Neural progenitor cell (in vitro differentiated cells): ENCODE results near the gene PRR12. TPM values are rescaled to one million over a fixed set of nuclear protein-coding genes. Genes with fewer than 3 reads are reported as not detected.

ENCODE experiments used
- DNase-seq: peaks from one replicate; pipeline ENCODE4 v3.0.0-alpha.2; 2016; ENCODE audit warnings: low spot score
- H2AFZ ChIP-seq: fragments of 200-600 bp; sonication (generic); replicated peaks from 2 replicates; pipeline ENCODE4 v1.6.1; 2016; ENCODE audit warnings: antibody characterized with exemption
- H3F3A ChIP-seq: fragments of 200-600 bp; sonication (generic); 2 replicates; pipeline ENCODE4 v1.6.1; 2016; ENCODE audit warnings: antibody characterized with exemption, low read depth
- H3K27ac ChIP-seq: fragments of 200-600 bp; sonication (generic); 2 replicates; pipeline ENCODE4 v1.5.1; 2016; ENCODE audit warnings: mild to moderate bottlenecking
- H3K27me3 ChIP-seq: fragments of 200-600 bp; sonication (generic); 2 replicates; pipeline ENCODE4 v1.6.1; 2016; ENCODE audit warnings: mild to moderate bottlenecking, moderate library complexity
- H3K36me3 ChIP-seq: fragments of 200-600 bp; sonication (generic); 2 replicates; pipeline ENCODE4 v1.5.1; 2016
- H3K4me1 ChIP-seq: fragments of 200-600 bp; sonication (generic); 2 replicates; pipeline ENCODE4 v1.6.1; 2016; ENCODE audit warnings: mixed run types
- H3K4me2 ChIP-seq: fragments of 200-600 bp; sonication (generic); 2 replicates; pipeline ENCODE4 v1.6.1; 2016
- H3K4me3 ChIP-seq: fragments of 200-600 bp; sonication (generic); 2 replicates; pipeline ENCODE4 v1.5.1; 2016
- H3K79me2 ChIP-seq: fragments of 200-600 bp; sonication (generic); 2 replicates; pipeline ENCODE4 v1.6.1; 2016; ENCODE audit warnings: low read depth
- H3K9ac ChIP-seq: fragments of 200-600 bp; sonication (generic); 2 replicates; pipeline ENCODE4 v1.6.1; 2016
- H3K9me3 ChIP-seq: fragments of 200-600 bp; sonication (generic); 2 replicates; pipeline ENCODE4 v1.5.1; 2016; ENCODE audit warnings: low read depth
- H4K20me1 ChIP-seq: fragments of 200-600 bp; sonication (generic); 2 replicates; pipeline ENCODE4 v1.6.1; 2016; ENCODE audit warnings: low read depth
- H3K27ac Mint-ChIP-seq: 3 replicates; pipeline ENCODE4 v1.8.0; 2021; ENCODE audit warnings: mixed read lengths
- H3K27me3 Mint-ChIP-seq: 2 replicates; pipeline ENCODE4 v1.8.0; 2022; ENCODE audit warnings: low read depth, mild to moderate bottlenecking, inconsistent platforms, moderate library complexity, mixed read lengths; ENCODE audit not compliant: insufficient read depth
- H3K36me3 Mint-ChIP-seq: 3 replicates; pipeline ENCODE4 v1.8.0; 2021; ENCODE audit warnings: mixed read lengths
- H3K4me1 Mint-ChIP-seq: 3 replicates; pipeline ENCODE4 v1.8.0; 2021; ENCODE audit warnings: mixed read lengths
- H3K4me3 Mint-ChIP-seq: 3 replicates; pipeline ENCODE4 v1.8.0; 2021; ENCODE audit warnings: mild to moderate bottlenecking, moderate library complexity, mixed read lengths
- H3K9me3 Mint-ChIP-seq: 3 replicates; pipeline ENCODE4 v1.8.0; 2020; ENCODE audit warnings: mixed read lengths
- CTCF ChIP-seq: fragments of 200-600 bp; sonication (generic); IDR thresholded peaks from 2 replicates; pipeline ENCODE4 v1.5.1; 2017; ENCODE audit warnings: antibody characterized with exemption, mild to moderate bottlenecking
- EZH2 ChIP-seq: fragments of 200-600 bp; sonication (generic); IDR thresholded peaks from 2 replicates; pipeline ENCODE4 v1.6.1; 2017; ENCODE audit warnings: antibody characterized with exemption, mild to moderate bottlenecking, moderate library complexity
- EZH2phosphoT487 ChIP-seq: fragments of 200-600 bp; sonication (generic); IDR thresholded peaks from 2 replicates; pipeline ENCODE4 v1.6.1; 2017; ENCODE audit warnings: antibody characterized with exemption
- total RNA-seq: library from RNA; depleted of rRNA; stranded (reverse); fragments of >200 nt; gene quantifications from 2 replicates; pipeline ENCODE4 v1.2.3, GENCODE V29; 2015; ENCODE audit warnings: low replicate concordance

PRR12 gene
- 3.2 and 9.0 TPM in 2 replicates for total RNA-seq

- Histone ChIP-seq H3K4me3 (peak within 1 kb of the TSS; percentile 87), H3K27ac (peak within 1 kb of the TSS; percentile 86), H3K4me2 (peak within 1 kb of the TSS; percentile 98), H3F3A (peaks cover 43% of the 10 kb centered on the region), H3K36me3 (no peaks in the 10 kb centered on the region), H3K9me3 (no peaks in the 10 kb centered on the region), H4K20me1 (peaks cover 39% of the 10 kb centered on the region), H3K27me3 (no peaks in the 10 kb centered on the region), H2AFZ (peak within 1 kb of the TSS; percentile 2), H3K9ac (peak within 1 kb of the TSS; percentile 68), H3K4me1 (peaks cover 6% of the 10 kb centered on the region), H3K79me2 (peaks cover 49% of the 10 kb centered on the region)
- Mint-ChIP-seq H3K27ac (peak within 1 kb of the TSS; percentile 81), H3K9me3 (no peaks in the 10 kb centered on the region), H3K36me3 (peaks cover 5% of the 10 kb centered on the region), H3K27me3 (peaks cover 7% of the 10 kb centered on the region), H3K4me1 (peaks cover 19% of the 10 kb centered on the region), H3K4me3 (peak within 1 kb of the TSS; percentile 90)
- DNase-seq: peak; percentile 88
- no peak for TF ChIP-seq EZH2phosphoT487
- TF ChIP-seq CTCF: peak; percentile 14
- TF ChIP-seq EZH2: no peak
These were observed at the start of gene PRR12 for GRCh38 chr19:49590971-49591730. TSS of gene PRR12 (plus strand) at chr19:49591182. CDS start at chr19:49591655, 473 bp downstream.

- Histone ChIP-seq H2AFZ (no peak overlapping the region), H3K4me2 (no peak overlapping the region), H3K4me1 (peaks cover 3% of the 10 kb centered on the region), H3K36me3 (no peaks in the 10 kb centered on the region), H3K27ac (no peak overlapping the region), H3F3A (peaks cover 3% of the 10 kb centered on the region), H3K4me3 (no peak overlapping the region), H4K20me1 (no peaks in the 10 kb centered on the region), H3K9ac (no peak overlapping the region), H3K9me3 (no peaks in the 10 kb centered on the region), H3K79me2 (no peaks in the 10 kb centered on the region), H3K27me3 (no peaks in the 10 kb centered on the region)
- DNase-seq: no peak
- no peak overlapping the region for H3K27ac Mint-ChIP-seq
- no peak overlapping the region for H3K4me3 Mint-ChIP-seq
- peaks cover 14% of the 10 kb centered on the region for H3K4me1 Mint-ChIP-seq
- H3K36me3 Mint-ChIP-seq: no peaks in the 10 kb centered on the region
- H3K9me3 Mint-ChIP-seq: no peaks in the 10 kb centered on the region
- TF ChIP-seq EZH2phosphoT487: no peak
- no peak for TF ChIP-seq EZH2
- TF ChIP-seq CTCF: no peak
- H3K27me3 Mint-ChIP-seq: peaks cover 6% of the 10 kb centered on the region
These were observed 49.1 kb upstream of the PRR12 start for GRCh38 chr19:49541914-49542313.

GRCh38 chr19:49542446-49542845, 48.5 kb upstream of the PRR12 start:
- peaks cover 7% of the 10 kb centered on the region for H3F3A ChIP-seq
- no peak overlapping the region for H3K4me2 ChIP-seq
- peaks cover 7% of the 10 kb centered on the region for H3K27me3 Mint-ChIP-seq
- no peaks in the 10 kb centered on the region for H3K79me2 ChIP-seq
- H3K36me3 Mint-ChIP-seq: no peaks in the 10 kb centered on the region
- H3K4me3 ChIP-seq: no peak overlapping the region
- H3K4me1 ChIP-seq: peaks cover 3% of the 10 kb centered on the region
- no peaks in the 10 kb centered on the region for H3K36me3 ChIP-seq
- no peak overlapping the region for H3K27ac ChIP-seq
- TF ChIP-seq EZH2: no peak
- H2AFZ ChIP-seq: no peak overlapping the region
- no peak overlapping the region for H3K9ac ChIP-seq
- H3K9me3 ChIP-seq: no peaks in the 10 kb centered on the region
- H3K4me1 Mint-ChIP-seq: peaks cover 16% of the 10 kb centered on the region
- no peaks in the 10 kb centered on the region for H4K20me1 ChIP-seq
- no peak for DNase-seq
- H3K27ac Mint-ChIP-seq: peak overlapping the region; percentile 41
- no peaks in the 10 kb centered on the region for H3K9me3 Mint-ChIP-seq
- no peaks in the 10 kb centered on the region for H3K27me3 ChIP-seq
- no peak overlapping the region for H3K4me3 Mint-ChIP-seq

- peaks cover 16% of the 10 kb centered on the region for H3K4me1 Mint-ChIP-seq
- Histone ChIP-seq H3F3A (peaks cover 9% of the 10 kb centered on the region), H3K27me3 (no peaks in the 10 kb centered on the region), H3K27ac (no peak overlapping the region), H3K9me3 (no peaks in the 10 kb centered on the region), H3K4me3 (no peak overlapping the region), H3K4me2 (no peak overlapping the region), H3K9ac (no peak overlapping the region), H3K4me1 (peaks cover 3% of the 10 kb centered on the region), H3K79me2 (no peaks in the 10 kb centered on the region), H3K36me3 (no peaks in the 10 kb centered on the region), H4K20me1 (no peaks in the 10 kb centered on the region), H2AFZ (no peak overlapping the region)
- no peaks in the 10 kb centered on the region for H3K9me3 Mint-ChIP-seq
- no peaks in the 10 kb centered on the region for H3K36me3 Mint-ChIP-seq
- peaks cover 8% of the 10 kb centered on the region for H3K27me3 Mint-ChIP-seq
- TF ChIP-seq CTCF: no peak
- no peak for TF ChIP-seq EZH2
- no peak for TF ChIP-seq EZH2phosphoT487
- no peak overlapping the region for H3K4me3 Mint-ChIP-seq
- peak overlapping the region; percentile 41 for H3K27ac Mint-ChIP-seq
- DNase-seq: no peak
These were observed 48.0 kb upstream of the PRR12 start for GRCh38 chr19:49543032-49543431.
